GM21786 (cell line): ENCODE data around the gene TCF7L2.

ENCODE experiments used
- ATAC-seq: cut with Tn5 transposase; IDR thresholded peaks from one replicate; pipeline ENCODE4 v1.9.1; 2021; ENCODE audit not compliant: unreplicated experiment

Gene TCF7L2

GRCh38 chr10:113020838-113021237, 70.8 kb downstream of the TCF7L2 start:
- ATAC-seq, result no peak

- ATAC-seq, result no peak
Measured at GRCh38 chr10:113021268-113022040, 71.4 kb downstream of the TCF7L2 start.

- ATAC-seq, result no peak
Measured at GRCh38 chr10:113022265-113022664, 72.2 kb downstream of the TCF7L2 start.

GRCh38 chr10:113023017-113023416, 73.0 kb downstream of the TCF7L2 start:
- no peak for ATAC-seq

GRCh38 chr10:113024930-113025329, 74.9 kb downstream of the TCF7L2 start:
- ATAC-seq, result no peak

GRCh38 chr10:113025487-113025886, 75.4 kb downstream of the TCF7L2 start:
- no peak for ATAC-seq

GRCh38 chr10:113026679-113027078, 76.6 kb downstream of the TCF7L2 start:
- ATAC-seq, result no peak

GRCh38 chr10:113027230-113027573, 77.2 kb downstream of the TCF7L2 start:
- ATAC-seq, result no peak

GRCh38 chr10:113027574-113028455, 77.8 kb downstream of the TCF7L2 start:
- no peak for ATAC-seq

GRCh38 chr10:113028456-113029440, 78.7 kb downstream of the TCF7L2 start:
- ATAC-seq, result no peak

GRCh38 chr10:113030453-113030852, 80.4 kb downstream of the TCF7L2 start:
- no peak for ATAC-seq

- no peak for ATAC-seq
Measured at GRCh38 chr10:113031147-113031546, 81.1 kb downstream of the TCF7L2 start.

GRCh38 chr10:113033991-113034390, 83.9 kb downstream of the TCF7L2 start:
- no peak for ATAC-seq

GRCh38 chr10:113035732-113036312, 85.8 kb downstream of the TCF7L2 start:
- ATAC-seq, result no peak

- no peak for ATAC-seq
Measured at GRCh38 chr10:113036619-113037018, 86.6 kb downstream of the TCF7L2 start.

- no peak for ATAC-seq
Measured at GRCh38 chr10:113037218-113037617, 87.2 kb downstream of the TCF7L2 start.

GRCh38 chr10:113038183-113038582, 88.1 kb downstream of the TCF7L2 start:
- ATAC-seq, result no peak

- ATAC-seq, result no peak
Measured at GRCh38 chr10:113038985-113039384, 88.9 kb downstream of the TCF7L2 start.

GRCh38 chr10:113041324-113041723, 91.3 kb downstream of the TCF7L2 start:
- no peak for ATAC-seq

- no peak for ATAC-seq
Measured at GRCh38 chr10:113041841-113042750, 92.0 kb downstream of the TCF7L2 start.
